NCI-H2107 treated with DMSO at 0.1 percent for 48 hours (cell line): ENCODE data around the gene TMEM116.
"Not testable (repeated sequence)": the region's sequence is repeated elsewhere in the genome, so short reads cannot be mapped to it uniquely, and the experiment has no call there.

Experiments
- DNase-seq: peaks from one replicate; lab custom pipeline; 2025; ENCODE audit not compliant: unreplicated experiment; lab: John Stamatoyannopoulos, UW

Gene TMEM116

DNA sequence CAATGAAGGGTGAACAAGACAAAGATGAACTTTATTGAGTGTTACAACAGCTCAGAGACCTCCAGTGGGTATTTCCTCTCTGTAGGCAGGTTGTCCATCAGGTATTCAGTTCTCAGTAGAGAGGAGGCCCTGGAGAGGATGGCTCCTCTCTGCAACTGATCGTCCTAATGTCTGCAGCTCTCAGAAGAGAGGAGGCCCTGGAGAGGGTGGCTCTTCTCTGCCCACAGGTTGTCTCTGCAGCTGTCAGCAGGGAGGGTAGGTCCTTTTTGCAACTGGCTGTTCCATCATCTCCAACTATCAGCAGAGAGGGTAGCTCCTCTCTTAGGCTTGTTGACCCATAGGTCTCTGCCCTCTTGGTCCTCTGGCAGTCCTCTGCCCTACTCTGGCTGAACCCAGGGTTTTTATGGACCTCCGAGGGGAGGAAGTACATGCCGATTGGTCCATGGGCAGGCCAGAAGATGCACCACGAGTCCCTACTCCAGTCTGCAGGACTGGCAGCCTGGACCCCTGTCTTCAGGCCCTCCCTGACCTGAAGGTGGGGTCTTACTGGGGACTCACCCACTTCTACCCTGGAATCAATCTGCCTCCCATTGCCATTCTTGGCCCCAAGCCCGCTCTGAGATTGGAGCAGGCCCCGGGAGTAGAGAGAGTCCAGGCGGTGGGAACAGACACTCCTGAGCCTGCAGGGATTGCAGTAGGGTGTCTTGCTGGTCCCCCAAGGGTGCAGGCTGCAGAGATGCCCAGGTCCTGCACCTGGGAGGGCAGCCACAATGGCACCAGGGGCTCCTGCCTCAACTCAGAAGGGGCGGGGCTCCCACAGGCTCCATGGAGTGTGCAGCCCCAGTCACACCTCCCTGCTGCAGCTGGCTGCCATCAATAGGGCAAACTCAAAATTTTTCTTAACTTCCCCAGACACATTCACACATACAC is 2.3 kb downstream of the TMEM116 start:
- no peak for DNase-seq

DNA sequence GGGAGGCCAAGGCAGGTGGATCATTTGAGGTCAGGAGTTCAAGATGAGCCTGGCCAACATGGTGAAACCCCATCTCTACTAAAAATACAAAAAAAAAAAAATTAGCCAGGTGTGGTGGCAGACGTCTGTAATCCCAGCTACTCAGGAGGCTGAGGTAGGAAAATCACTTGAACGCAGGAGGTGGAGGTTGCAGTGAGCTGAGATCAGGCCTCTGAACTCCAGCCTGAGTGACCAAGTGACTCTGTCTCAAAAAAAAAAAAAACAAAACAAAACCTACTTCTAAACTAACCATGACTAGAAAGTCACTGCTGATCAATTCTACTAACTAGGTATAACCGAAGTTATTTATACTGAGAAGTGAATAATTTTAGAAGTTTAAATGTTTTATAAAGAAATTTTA is 3.4 kb downstream of the TMEM116 start:
- not testable (repeated sequence) for DNase-seq

DNA sequence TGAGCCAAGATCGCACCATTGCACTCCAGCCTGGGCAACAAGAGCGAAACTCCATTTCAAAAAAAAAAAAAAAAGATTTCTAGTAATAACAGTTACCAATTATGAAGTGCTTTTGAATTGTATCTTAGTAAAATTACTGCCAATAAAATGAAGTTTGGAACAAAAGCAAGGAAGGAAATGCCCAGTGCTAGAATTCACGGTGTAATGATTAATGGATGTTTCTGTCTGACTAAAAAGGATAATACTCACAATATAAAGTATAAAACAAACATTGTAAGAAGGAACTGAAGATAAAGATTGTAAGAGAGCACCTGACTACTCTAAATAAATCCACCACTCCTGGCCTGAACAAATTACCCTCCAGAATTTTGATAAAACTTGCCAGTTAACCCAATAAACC is 4.0 kb downstream of the TMEM116 start:
- no peak for DNase-seq

DNA sequence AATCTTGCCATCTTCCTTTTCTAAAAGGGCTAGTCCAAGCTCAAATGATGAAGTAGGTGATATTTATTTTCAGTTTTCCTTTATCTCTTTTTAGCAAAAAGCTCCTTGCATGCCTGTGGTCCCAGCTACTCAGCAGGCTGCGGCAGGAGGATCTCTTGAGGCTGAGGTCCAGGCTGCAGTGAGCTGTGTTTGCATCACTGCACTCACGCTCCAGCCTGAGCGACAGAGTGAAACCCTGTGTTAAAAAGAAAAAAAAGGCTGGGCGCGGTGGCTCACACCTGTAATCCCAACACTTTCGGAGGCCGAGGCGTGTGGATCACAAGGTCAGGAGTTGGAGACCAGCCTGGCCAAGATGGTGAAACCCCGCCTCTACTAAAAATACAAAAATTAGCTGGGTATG is 5.0 kb downstream of the TMEM116 start:
- DNase-seq: no peak

DNA sequence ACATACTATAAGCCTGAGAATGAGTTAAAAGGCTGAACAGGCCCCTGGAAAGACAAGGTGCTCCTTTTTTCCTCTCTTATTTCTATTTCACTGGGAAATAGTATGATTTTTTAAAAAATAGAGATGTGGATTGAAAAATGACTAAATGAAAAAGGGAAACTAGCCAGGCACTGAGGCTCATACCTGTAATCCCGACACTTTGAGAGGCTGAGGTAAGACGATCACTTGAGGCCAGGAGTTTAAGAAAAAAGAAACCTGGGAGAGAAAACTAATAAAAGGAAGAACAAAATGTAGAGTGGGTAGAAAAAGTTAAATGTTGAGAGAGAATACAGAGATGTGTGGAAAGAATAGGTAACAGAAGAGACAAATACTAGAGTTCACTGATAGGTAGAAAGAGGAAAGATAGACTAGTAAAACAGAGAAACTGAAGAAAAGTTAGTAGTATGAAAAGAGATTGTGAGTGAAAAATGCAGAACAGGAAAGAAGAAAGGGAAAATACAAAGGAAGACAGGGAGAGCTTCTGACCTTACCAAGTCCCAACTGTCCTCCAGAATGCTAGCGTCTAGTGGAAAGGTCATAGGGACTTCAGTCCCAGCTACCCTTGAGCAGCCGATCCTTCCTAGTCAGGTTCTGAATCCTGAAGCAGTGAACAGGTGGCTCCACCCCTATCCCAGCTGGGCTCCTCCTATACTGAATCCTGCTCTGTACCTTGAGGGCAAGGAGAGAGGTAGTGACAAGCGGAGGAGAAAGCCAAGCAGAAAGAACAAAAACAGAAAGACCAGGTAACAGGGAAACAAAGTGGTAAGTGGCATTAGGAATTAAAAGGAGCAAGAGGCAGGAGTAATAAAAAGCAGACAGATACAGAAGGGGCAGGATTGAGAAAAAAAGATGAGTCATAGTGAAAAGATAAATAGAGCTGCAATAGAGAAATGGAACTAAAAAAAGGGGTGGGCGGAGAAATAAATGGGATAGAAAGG is 7.3 kb downstream of the TMEM116 start:
- peak; percentile 59 for DNase-seq

DNA sequence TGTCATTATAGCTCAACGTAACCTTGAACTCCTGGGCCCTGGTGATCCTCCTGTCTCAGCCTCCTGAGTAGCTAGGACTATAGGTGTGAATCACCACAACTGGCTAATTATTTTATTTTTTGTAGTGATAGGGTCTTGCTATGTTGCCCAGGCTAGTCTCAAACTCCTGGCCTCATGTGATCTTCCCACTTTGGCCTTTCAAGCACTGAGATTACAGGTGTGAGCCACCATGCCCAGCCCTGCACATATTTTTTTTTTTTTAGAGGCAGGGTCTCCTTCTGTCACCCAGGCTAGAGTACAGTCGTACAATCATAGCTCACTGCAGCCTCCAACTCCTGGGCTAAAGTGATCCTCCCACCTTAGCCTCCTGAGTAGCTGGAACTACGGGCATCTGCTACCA is 8.9 kb downstream of the TMEM116 start:
- no peak for DNase-seq

DNA sequence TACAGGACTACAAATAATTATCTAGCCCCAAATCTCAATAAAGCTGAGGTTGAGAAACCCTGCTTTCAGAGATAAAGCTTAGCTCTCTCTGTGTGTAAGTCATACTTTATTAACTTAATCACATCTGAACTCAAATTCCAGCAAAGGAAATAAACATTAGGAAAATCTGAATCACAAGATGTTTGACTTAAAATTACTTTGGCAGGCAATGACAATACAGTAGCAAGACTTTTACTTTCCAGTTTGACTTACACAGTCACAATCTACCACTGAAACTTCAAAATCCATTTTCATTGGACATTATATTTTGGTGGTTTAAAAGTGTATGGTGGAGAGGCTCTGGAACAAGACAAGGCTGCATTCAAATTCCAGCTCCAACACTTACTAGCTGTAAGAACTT is 11.4 kb downstream of the TMEM116 start:
- DNase-seq: no peak

DNA sequence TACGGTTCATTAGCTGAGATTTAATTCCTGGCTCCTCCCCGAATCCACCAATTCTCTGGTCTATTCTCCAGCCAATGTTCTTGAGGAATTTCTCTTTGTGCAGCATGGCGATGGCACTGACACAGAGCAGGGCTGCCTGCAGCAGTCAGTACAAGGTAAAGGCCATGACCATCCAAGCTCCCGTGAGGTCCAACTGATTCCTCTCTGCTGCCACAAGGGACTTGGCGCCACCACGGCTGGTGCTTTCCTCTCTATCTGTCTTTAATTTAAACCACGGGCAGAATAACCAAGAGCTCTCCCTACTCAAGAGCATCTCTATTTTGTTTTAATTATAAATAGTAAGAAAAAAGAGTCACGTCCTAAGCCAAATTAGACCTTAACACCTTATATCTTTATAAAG is 12.1 kb downstream of the TMEM116 start:
- DNase-seq: no peak

DNA sequence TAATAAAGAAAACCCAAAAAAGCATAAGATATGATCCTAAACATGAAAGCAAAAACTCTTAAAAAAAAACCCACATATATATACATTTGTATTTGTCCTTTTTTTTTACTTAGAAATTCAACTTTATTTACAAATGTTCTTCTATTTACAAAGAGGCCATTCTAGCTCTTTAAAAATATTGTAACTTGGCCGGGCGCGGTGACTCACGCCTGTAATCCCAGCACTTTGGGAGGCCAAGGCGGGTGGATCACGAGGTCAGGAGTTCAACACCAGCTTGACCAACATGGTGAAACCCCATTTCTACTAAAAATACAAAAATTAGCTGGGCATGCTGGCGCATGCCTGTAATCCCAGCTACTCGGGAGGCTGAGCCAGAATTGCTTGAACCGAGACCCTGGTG is 13.8 kb downstream of the TMEM116 start:
- not testable (repeated sequence) for DNase-seq

DNA sequence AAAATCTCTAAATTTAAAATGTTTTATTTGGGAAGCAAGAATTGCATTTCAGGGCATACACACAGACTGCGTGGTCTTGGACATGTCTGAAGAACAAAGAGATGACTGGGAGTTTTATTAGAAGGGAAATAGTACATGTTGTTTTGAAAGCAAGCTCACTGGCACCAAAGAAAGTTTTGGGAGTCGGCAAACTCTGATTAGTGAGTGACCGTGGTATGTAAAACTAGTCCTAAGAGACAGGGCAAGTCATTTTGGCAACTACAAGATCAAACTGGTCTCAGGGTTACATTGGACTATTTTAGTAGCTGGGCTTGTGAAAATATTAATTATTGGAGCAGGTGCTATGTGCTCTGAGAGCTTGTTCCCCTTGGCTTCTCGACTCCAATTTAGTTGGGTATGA is 14.9 kb downstream of the TMEM116 start:
- no peak for DNase-seq

DNA sequence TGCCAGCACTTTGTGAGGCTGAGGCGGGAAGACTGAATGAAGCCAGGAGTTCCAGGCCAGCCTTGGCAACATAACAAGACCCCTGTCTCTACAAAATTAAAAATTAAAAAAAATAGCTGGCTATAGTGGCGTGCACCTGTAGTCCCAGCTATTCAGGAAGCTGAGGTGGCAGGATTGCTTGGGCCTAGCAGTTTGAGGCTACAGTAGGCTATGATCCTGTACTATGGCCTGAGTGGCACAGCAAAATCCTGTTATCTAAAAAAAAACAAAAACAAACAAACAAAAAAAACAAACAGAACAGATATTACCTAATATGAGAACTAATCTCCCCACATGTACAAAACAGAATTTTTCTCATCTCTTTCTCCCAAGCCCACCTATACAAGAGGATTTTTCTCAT is 15.7 kb downstream of the TMEM116 start:
- DNase-seq: no peak

DNA sequence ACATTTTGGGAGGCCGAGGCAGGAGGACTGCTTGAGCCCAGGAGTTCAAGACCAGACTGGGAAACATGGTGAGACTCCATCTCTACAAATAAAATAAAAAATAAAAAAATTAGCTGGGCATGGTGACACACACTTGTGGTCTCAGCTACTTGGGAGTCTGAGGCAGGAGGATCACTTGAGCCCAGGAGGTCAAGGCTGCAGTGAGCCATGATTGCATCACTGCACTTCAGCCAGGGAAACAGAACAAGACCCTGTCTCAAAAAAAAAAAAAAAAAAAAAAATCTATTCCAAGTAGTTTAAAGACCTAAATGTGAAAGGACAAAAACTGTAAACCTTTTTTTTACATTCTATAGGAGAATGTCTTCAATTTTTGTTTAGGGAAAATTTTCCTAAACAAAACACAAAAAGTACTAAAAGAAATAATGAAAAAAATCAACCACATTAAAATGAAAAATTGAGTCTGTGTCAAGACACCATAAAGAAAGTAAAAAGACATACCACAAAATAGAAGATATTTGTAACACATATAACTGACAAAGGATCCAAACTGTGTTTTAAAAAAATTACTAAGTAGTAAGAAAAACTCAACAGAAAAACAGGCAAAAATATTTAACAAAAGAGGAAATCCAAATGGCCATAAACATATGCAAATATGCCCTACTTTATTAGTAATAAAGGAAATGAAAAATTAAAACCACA is 17.0 kb downstream of the TMEM116 start:
- DNase-seq: no peak

DNA sequence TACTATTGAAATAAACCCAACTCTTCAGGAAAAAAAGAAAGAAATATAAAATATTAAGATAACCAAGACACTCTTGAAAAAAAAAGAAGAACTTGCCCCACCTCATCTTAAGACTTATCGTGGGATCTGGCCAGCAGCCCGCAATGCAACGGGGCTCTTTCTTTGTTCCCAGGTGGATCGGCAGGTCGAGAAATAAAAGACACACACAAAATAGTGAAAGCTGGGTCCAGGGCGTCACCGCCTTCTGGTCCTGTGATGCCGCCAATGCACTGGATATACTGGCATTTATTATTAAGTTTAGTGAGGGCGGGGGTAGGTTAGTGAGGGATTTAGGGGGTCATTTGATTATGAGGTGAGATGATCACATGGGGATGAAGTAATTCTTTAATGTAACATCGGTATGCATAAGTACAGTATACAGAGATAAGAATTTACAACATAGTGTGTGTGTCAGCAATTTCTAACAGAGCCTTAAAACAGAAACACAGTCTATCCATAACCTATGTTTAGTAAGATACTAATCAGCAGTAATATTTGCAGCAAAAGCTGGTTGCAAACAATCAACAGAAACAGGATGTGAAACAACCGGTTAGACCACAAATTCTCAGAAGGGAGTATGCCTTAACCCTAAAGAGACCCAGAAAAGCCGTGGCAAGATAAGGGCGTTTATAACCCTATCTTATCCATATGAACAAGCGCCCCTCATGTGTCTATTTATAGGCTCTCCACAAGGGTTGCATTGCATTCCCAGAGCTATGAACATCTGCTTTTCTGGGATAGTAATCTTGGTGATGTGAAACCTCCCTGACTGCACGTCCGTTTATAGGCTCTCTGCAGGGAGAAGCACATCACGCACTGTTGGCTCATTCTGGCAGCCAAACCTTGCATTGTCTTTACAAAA is 18.5 kb downstream of the TMEM116 start:
- DNase-seq: not testable (repeated sequence)

DNA sequence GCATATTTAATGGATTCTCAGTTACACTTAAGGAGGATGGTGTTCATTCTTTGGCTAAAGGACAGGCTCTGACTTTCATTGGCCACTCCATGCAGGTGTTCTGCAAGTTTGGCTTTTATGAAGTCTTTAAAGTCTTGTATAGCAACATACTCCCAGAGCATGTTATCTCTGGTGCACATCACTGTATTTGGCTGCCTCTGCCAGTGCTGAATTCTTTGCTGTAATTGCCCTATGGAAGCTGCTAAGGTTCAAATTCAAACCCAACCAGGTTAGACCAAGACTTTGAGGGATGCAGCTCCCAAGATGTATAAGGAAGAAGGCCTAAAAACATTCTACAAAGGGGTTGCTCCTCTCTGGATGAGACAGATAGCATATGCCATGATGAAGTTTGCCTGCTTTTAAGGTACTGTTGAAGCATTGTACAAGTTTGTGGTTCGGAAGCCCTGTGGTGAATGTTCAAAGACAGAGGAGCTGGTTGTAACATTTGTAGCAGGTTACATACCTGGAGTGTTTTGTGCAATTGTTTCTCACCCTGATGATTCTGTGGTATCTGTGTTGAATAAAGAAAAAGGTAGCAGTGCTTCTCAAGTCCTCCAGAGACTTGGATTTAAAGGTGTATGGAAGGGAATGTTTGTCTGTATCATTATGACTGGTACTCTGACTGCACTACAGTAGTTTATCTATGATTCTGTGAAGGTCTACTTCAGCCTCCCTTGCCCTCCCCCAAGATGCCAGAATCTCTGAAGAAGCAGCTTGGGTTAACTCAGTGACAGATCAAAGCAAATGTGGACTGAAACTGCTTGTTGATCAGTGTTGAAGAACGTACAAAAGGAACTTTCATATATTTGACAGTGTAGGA is 19.4 kb downstream of the TMEM116 start:
- no peak for DNase-seq

DNA sequence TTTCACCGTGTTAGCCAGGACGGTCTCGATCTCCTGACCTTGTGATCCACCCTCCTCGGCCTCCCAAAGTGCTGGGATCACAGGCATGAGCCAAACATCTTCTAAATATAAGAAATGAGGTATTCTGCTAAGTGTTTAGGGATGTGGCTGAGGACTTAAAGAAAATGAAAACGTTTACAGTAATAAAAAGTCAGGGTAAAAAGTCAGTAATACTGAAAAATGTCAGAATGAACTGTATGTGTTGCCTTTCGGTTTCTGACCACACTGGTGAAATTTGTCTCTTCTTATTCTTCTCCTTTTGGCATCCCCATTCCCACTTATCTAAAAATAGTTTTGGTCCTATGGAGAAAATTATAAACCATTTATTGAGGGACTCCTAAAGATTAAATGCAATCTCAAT is 20.5 kb downstream of the TMEM116 start:
- DNase-seq: no peak

DNA sequence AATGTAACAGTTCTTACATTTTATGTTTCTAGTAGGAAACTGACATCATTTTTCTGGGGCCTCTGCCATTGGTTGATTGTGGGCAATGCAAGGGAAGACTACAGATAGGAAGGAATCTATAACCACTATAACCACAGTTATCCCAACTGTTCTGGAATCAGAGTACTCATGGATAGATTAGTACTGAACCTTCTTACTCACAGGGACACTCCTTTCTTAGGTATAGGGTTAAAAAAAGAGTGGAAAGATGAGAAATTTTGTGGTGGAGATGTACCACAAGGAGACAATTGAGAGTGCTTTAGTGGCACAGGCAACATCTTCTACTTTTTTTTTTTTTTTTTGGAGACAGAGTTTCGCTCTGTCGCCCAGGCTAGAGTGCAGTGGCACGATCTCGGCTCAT is 21.0 kb downstream of the TMEM116 start:
- DNase-seq: no peak

DNA sequence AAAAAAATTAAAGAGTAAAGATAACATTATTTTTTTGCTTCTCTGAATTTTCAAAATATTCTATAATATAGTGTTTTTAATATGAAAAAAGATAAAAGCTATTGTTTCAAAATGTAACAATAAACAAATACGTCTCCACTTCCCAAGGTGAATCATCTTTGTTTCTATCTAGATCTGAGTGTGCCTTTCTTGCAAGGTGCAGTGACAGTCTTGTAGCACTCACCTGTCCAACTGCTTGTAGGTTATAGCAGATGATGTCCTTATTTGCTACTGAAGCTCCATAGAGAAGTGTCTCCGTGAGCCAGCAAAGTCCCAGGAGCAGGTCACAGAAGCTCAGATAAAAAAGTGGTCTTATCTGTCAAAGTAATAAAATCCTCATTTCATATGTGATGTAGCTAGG is 21.4 kb downstream of the TMEM116 start:
- DNase-seq: no peak

DNA sequence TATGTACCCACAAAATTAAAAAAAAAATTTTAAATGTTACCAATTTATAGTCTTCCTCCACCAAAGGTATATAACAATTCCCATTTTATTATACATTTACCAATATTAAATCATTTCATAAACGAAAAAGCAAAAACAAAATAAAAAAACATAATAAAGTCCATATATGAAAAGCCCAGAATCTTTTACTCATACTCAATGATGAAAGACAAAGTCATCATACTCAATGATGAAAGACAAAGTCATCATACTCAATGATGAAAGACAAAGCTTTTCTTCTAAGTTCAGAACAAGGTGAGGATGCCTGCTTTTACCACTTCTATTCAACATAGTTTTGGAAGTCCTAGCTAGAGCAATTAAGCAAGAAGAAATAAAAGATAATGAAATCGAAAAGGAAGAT is 28.1 kb downstream of the TMEM116 start:
- no peak for DNase-seq

DNA sequence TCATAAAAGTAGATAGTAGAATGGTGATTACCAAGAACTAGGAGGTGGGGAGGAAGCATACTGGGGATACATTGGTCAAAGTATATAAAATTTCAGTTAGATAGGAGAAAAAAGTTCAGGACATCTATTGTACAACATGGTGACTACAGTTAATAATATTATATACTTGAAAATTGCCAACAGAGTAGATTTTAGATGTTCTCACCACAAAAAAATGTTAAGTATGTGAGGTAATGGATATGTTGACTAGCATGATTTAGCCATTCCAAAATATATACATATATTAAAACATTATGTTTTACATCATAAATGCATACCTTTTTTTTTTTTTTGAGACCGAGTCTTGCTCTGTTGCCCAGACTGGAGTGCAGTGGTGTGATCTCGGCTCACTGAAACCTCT is 31.0 kb downstream of the TMEM116 start:
- DNase-seq: no peak
